Ureter (tissue), 1 donor: Measurements from ENCODE around the gene CELSR3. TPM values are rescaled to one million over a fixed set of nuclear protein-coding genes. Genes with fewer than 3 reads are reported as not detected.
A peak's percentile ranks its signal among the peaks of the same experiment; 100 is the strongest.

Source experiments
- DNase-seq: peaks from one replicate; pipeline ENCODE4 v3.0.0-alpha.2; 2020; ENCODE audit warnings: low spot score
- total RNA-seq: library from RNA; stranded (reverse); gene quantifications from one replicate; pipeline ENCODE4 v1.2.4, GENCODE V29; 2023
- donor health status: DM: yes; HTN: yes; CAD: no.

Gene CELSR3
- total RNA-seq, 1 donor from 2014 or later, result 1.5 TPM

GRCh38 chr3:48599509-48600285, 63.0 kb downstream of the CELSR3 start:
- DNase-seq, result no peak

DNA sequence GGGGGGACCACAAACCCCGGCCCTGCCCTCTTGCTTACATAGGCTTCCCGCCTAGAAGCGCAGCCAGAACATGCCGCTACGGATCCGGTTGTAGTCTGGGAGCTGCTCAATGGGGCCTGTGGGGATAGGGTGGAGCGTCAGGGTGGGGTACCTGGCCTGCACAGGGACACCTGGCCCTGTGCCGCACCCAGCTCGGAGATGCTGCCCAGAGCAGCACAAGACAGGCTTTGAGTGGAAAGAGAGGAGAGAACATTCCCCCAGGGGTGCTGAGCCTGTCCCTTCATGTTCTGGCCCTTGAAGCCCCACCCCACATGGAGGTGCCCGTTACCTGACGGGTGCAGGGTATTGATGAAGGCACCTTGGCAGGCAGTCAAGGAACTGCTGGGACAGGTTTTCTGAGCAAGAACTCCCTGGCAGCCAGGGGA, 63.6 kb downstream of the CELSR3 start:
- DNase-seq, result peak; percentile 86

DNA sequence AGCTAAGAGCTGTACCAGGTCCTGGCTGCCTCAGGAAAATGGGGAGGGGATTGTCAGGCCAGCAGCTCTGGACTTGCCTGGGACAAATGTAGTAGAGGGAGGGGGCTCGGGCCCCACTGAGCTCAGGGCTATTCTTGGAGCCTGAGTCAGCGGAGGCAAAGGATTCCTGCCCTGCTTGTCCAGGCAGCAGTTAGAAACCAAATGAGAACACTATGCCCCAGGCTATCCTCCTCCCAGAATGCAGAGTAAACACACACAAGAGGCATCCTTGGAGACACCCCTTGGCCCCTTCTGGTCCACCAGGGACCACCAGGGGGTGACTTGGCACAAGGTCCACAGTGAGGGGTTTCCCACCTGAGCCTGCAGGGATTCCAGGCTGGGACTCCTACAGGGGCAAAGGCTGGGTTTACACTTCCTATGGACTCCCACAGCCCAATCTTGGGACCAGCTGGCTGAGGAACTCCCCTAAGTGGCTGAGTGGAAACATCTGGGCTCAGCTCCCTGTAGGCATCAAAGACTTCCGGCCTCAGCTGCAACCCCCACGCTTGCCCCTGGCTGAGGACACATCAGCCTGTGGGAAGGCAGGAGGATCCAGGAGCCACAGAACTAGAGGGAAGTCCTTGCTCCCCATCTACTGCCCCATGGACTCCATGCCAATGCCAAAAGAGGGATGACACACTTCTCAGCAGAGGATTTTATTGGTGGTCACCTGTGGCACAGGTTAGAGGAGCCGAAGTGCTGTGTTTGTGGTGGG, 64.2 kb downstream of the CELSR3 start:
- DNase-seq, result peak; percentile 85

DNA sequence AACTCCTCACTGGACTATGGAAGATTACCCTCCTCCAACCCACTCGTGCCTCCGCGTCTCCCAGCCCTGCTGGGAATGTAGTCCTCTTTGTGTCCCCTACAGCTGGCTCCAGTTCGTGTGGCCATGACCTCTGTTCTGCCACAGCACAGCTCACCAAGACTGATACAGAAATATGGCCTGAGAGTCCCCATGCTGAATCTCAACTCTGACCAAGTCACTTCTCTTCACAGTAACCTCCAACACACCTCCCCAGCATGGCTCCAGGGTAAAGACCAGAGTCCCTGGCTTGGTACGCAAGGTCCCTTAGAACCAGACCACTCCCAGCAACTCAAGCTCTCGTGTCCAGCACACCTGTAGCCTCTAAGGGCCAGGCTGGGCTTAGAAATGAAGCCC, 65.3 kb downstream of the CELSR3 start:
- DNase-seq, result no peak

GRCh38 chr3:48596676-48597407, 65.8 kb downstream of the CELSR3 start:
- DNase-seq, result no peak

- no peak for DNase-seq
Measured at GRCh38 chr3:48596157-48596556, 66.5 kb downstream of the CELSR3 start.

GRCh38 chr3:48595526-48596121, 67.1 kb downstream of the CELSR3 start:
- DNase-seq, result peak; percentile 83

GRCh38 chr3:48595075-48595525, 67.6 kb downstream of the CELSR3 start, which contains the start of gene COL7A1:
COL7A1 (minus strand) TSS chr3:48595329; CDS start chr3:48595159, 170 bp downstream.
- DNase-seq, result no peak

DNA sequence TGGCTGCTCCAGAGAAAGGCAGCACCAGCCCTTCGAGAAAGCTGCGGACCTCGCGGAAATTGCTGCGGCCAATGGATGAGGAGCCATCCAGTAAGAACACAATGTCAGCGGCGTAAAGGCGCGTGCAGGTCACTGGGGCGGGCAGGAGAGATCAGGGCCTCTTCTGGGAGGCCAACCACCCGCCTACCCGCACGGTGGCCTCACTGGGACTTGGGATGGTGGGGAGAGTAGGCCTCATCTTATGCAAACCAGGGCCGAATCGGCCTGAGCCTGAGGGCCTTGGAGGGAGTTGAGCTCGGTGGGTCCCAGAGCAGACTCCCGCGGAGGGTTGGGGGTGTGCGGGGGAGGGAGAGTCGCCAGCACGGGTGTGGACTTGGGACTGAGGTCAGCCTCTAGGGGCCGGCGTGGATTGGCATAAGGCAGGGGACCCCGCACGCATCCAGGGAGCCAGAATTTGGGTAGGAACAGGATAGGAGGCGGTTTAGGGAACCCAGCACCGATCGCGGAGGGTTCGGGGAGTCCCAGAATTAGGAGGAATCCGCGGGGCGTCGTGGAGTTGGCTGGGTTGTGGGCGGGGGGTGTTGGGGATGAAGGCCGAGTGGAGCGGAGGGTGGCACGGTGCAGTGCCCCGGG, 68.2 kb downstream of the CELSR3 start:
- DNase-seq, result peak; percentile 47

GRCh38 chr3:48593337-48593736, 69.3 kb downstream of the CELSR3 start:
- DNase-seq, result no peak

DNA sequence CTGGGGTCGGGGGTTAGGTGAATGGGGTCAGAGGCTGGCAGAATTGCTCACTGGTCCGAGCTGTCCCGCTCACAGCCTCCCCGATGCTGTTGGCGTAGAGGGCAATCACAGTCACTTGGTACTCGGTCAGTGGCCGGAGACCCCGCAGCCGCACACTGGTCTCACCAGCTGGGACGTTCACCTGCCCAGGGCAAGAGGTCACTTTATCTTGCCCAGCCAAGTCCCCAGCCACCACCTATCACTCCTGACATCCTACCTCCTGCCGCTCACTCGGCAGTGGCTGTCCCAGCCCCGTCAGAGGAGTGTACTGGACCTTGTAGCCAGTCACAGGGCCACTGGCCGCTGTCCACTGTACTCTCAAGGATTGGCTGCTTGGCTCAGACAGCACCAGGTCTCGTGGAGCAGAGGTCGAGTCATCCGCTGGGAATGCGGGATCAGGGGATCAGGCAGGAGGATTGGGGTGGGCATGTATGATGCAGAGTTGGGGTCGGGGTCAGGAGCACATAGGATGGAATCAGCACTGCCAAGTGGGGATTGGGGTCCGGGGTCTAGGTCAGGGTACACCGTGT, 70.1 kb downstream of the CELSR3 start:
- no peak for DNase-seq

DNA sequence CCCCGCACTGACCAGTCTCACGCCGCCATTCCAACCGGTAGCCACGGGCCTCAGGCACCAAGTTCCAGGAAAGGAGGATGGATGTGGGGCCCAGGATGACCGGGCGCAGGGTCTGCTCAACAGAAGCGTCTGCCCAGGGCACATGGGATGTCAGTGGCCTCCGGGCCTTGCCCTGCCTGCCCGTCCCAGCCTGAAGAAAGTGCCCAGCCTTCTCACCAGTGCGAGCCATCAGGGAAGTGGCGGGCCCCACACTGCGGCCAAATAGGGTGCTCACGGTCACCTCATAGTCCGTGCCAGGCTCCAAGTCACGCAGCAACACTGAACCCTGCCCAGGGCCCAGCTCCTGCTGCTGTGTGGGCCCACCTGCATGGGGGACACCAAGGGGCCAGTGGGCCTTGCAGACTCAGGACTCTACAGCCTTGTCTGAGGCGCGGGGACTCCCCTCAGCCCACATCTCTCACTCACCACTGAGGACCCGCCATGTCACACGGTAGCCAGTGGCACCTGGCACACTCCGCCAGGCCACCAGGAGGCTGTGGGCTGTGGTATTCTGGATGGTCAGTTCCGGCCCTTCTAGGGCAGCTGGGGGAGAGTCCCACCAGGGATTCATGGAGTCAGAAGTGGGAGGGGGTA, 70.7 kb downstream of the CELSR3 start:
- no peak for DNase-seq

GRCh38 chr3:48591436-48591835, 71.2 kb downstream of the CELSR3 start:
- no peak for DNase-seq

- no peak for DNase-seq
Measured at GRCh38 chr3:48588230-48588629, 74.5 kb downstream of the CELSR3 start.

DNA sequence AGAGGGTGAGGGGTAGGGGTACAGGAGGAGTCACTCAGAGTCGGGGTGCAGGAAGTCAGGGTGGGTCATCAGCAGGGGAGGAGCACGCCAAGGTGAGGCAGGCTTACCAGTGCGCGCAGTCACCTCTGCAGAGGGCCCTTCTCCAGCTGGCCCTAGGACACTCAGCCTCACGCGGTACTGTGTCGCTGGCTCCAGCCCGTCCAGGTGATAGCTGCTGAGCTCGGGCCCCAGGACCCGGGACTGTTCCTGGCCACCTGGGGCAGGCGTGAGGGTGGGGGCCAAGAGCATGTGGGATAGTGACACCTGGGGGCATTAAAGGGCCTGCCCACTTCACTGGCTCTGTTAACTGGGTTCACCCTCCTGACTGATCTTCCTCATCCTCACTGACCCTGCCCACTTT, 75.0 kb downstream of the CELSR3 start:
- no peak for DNase-seq

Other genes starting within 250 kb of the CELSR3 start
- gene PLXNB1, start 232.8 kb downstream of the CELSR3 start, total RNA-seq, result 259 TPM
- 10.4 TPM for gene CCDC51, start 222.8 kb downstream of the CELSR3 start, total RNA-seq
- gene TMA7, start 222.6 kb downstream of the CELSR3 start, total RNA-seq, result 237 TPM
- gene ATRIP, start 216.1 kb downstream of the CELSR3 start, total RNA-seq, result 9.6 TPM
- gene SHISA5, start 158.7 kb downstream of the CELSR3 start, total RNA-seq, result 294 TPM
- 7.4 TPM for gene PFKFB4, start 106.1 kb downstream of the CELSR3 start, total RNA-seq
- gene UCN2, start 99.1 kb downstream of the CELSR3 start, total RNA-seq, result 1.5 TPM
- 62.9 TPM for gene COL7A1, start 67.6 kb downstream of the CELSR3 start, total RNA-seq
- 178 TPM for gene UQCRC1, start 53.2 kb downstream of the CELSR3 start, total RNA-seq
- not detected for gene TMEM89, start 41.1 kb downstream of the CELSR3 start, total RNA-seq
- 12.3 TPM for gene SLC26A6, start 27.4 kb downstream of the CELSR3 start, total RNA-seq
- 21.6 TPM for gene NCKIPSD, start 23.0 kb upstream of the CELSR3 start, total RNA-seq
- gene IP6K2, start 54.3 kb upstream of the CELSR3 start, total RNA-seq, result 97.0 TPM
- 43.6 TPM for gene PRKAR2A, start 185.0 kb upstream of the CELSR3 start, total RNA-seq
- 10.9 TPM for gene SLC25A20, start 236.0 kb upstream of the CELSR3 start, total RNA-seq